AG04450 (cell line): ENCODE measurements around the gene SCMH1. TPM values are rescaled to one million over a fixed set of nuclear protein-coding genes. Genes with fewer than 3 reads are reported as not detected.
A peak's percentile ranks its signal among the peaks of the same experiment; 100 is the strongest.
"Not testable (repeated sequence)": the region's sequence is repeated elsewhere in the genome, so short reads cannot be mapped to it uniquely, and the experiment has no call there.

ENCODE experiments used
- CTCF ChIA-PET: fragments of 300-600, 350-600 bp; formaldehyde crosslinking; extraction: SDS; loops from one replicate; lab custom pipeline; 2022; ENCODE audit warnings: antibody characterized with exemption, inconsistent platforms; lab: Charles Lee
- POLR2A ChIA-PET: fragments of 350-600 bp; formaldehyde crosslinking; extraction: SDS; loops from one replicate; lab custom pipeline; 2021; ENCODE audit warnings: antibody characterized with exemption, inconsistent platforms; lab: Yijun Ruan, JAX
- DNase-seq: peaks from one replicate; pipeline ENCODE4 v3.0.0-alpha.2; 2011; ENCODE audit warnings: low read depth, low spot score
- H3K27ac ChIP-seq: one replicate; pipeline ENCODE4 v1.5.1; 2012; ENCODE audit warnings: low read depth, low read length, control low read depth
- H3K27me3 ChIP-seq: one replicate; pipeline ENCODE4 v1.6.0; 2012; ENCODE audit warnings: low read length; ENCODE audit not compliant: control insufficient read depth, insufficient read depth
- H3K4me3 ChIP-seq: 2 replicates; pipeline ENCODE4 v1.5.1; 2011; ENCODE audit warnings: mild to moderate bottlenecking, low read depth, low read length, control low read depth
- H3K9me3 ChIP-seq: 2 replicates; pipeline ENCODE4 v1.5.1; 2012; ENCODE audit warnings: low read length; ENCODE audit not compliant: control insufficient read depth, insufficient read depth
- polyA plus RNA-seq: library from polyadenylated mRNA; depleted of rRNA; stranded (reverse); fragments of >200 nt; gene quantifications from 2 replicates; pipeline ENCODE4 v1.2.3, GENCODE V29; 2011
- TF ChIP-seq, protein P1 (sequence below): IDR thresholded peaks from 2 replicates; pipeline ENCODE4 v1.5.1; 2011; ENCODE audit warnings: low read depth, low read length, control low read depth, inconsistent platforms

Gene SCMH1
- polyA plus RNA-seq, 1 experiment, result 32.1 TPM

- Histone ChIP-seq H3K9me3 (peaks cover 4% of the 10 kb centered on the region), H3K4me3 (no peak overlapping the region), H3K27ac (no peak overlapping the region), H3K27me3 (no peaks in the 10 kb centered on the region)
- POLR2A ChIA-PET, result no interaction called here
- no peak for DNase-seq
- CTCF ChIA-PET, result no interaction called here
- TF ChIP-seq, protein P1, sequence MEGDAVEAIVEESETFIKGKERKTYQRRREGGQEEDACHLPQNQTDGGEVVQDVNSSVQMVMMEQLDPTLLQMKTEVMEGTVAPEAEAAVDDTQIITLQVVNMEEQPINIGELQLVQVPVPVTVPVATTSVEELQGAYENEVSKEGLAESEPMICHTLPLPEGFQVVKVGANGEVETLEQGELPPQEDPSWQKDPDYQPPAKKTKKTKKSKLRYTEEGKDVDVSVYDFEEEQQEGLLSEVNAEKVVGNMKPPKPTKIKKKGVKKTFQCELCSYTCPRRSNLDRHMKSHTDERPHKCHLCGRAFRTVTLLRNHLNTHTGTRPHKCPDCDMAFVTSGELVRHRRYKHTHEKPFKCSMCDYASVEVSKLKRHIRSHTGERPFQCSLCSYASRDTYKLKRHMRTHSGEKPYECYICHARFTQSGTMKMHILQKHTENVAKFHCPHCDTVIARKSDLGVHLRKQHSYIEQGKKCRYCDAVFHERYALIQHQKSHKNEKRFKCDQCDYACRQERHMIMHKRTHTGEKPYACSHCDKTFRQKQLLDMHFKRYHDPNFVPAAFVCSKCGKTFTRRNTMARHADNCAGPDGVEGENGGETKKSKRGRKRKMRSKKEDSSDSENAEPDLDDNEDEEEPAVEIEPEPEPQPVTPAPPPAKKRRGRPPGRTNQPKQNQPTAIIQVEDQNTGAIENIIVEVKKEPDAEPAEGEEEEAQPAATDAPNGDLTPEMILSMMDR, result no peak
Observed at GRCh38 chr1:41144285-41144684, 97.8 kb downstream of the SCMH1 start.

- Histone ChIP-seq H3K9me3 (peaks cover 4% of the 10 kb centered on the region), H3K27me3 (no peaks in the 10 kb centered on the region), H3K4me3 (no peak overlapping the region), H3K27ac (no peak overlapping the region)
- TF ChIP-seq, protein P1, result no peak
- no peak for DNase-seq
- ChIA-PET POLR2A (no interaction called here), CTCF (interaction anchor here (0.6 to 1.5 kb wide), 2 partner anchors 16 to 59 kb away, joined by 3 to 4 read pairs; no protein-coding TSS in a partner anchor)
Observed at GRCh38 chr1:41138549-41138948, 103.6 kb downstream of the SCMH1 start.

DNA sequence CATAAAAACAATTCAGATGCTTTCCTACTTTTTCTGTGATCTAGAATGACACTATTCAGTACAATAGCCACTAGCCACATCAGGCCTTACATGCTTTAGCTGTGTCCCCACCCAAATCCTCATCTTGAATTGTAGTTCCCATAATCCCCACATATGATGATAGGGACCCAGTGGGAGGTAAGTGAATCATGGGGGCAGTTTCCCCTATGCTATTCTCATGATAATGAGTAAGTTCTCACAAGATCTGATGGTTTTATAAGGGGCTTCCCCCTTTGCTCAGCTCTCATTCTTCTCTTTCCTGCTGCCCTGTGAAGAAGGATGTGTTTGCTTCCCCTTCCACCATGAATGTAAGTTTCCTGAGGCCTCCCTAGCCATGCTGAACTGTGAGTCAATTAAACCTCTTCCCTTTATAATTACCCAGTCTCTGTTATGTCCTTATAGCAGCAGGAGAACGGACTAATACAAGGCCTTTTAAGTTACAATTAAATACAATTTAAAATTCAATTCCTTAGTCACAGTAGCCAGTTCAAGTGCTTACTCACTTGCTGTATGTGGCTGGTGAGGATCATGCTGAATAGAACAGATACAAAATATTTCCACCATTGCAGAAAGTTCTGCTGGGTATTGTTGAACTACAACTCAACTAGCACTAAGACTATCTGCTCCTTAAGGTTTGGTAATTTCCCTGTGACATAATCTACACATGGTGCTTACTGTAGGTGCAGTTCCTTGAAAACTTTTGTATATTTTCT, 106.7 kb downstream of the SCMH1 start:
- DNase-seq, result no peak
- POLR2A ChIA-PET, result no interaction called here
- Histone ChIP-seq H3K4me3 (no peak overlapping the region), H3K27me3 (no peaks in the 10 kb centered on the region), H3K9me3 (peaks cover 3% of the 10 kb centered on the region), H3K27ac (no peak overlapping the region)
- TF ChIP-seq, protein P1, result no peak
- CTCF ChIA-PET, result interaction anchor here (0.7 kb wide), 1 partner anchor 12 kb away, joined by 4 read pairs; no protein-coding TSS in a partner anchor

GRCh38 chr1:41134325-41134724, 107.8 kb downstream of the SCMH1 start:
- CTCF ChIA-PET, DNase-seq, H3K9me3 ChIP-seq, H3K27ac ChIP-seq, H3K27me3 ChIP-seq, POLR2A ChIA-PET, H3K4me3 ChIP-seq: not testable (repeated sequence)

GRCh38 chr1:41122851-41123518, 119.1 kb downstream of the SCMH1 start:
- peak; percentile 72 for DNase-seq
- TF ChIP-seq, protein P1, result peak; percentile 70
- POLR2A ChIA-PET, result interaction anchor here (1.0 kb wide), 1 partner anchor 17 kb away, joined by 4 read pairs; no protein-coding TSS in a partner anchor
- Histone ChIP-seq H3K4me3 (no peak overlapping the region), H3K27ac (no peak overlapping the region), H3K27me3 (no peaks in the 10 kb centered on the region), H3K9me3 (no peaks in the 10 kb centered on the region)
- CTCF ChIA-PET, result interaction anchor here (0.5 to 2.4 kb wide), 18 partner anchors 10 to 774 kb away, joined by 3 to 20 read pairs (median 4); partner anchors contain the start of gene SLFNL1
